D341Med (cell line): Measurements from ENCODE around the gene ZNF784.

Experiments
- DNase-seq: peaks from one replicate; pipeline ENCODE4 v3.0.0; 2012; ENCODE audit warnings: low spot score

Gene ZNF784

GRCh38 chr19:55643003-55643886 lies 18.9 kb upstream of the ZNF784 start, which contains the start of gene ZNF581:
TSS of gene ZNF581 (plus strand) at chr19:55643649. CDS start at chr19:55644572, 923 bp downstream.
- peak; percentile 77 for DNase-seq

GRCh38 chr19:55642153-55643002 lies 18.0 kb upstream of the ZNF784 start:
- peak; percentile 53 for DNase-seq

- DNase-seq: no peak
Measured at GRCh38 chr19:55641426-55642152, 17.2 kb upstream of the ZNF784 start.

GRCh38 chr19:55640577-55641425 lies 16.4 kb upstream of the ZNF784 start, which contains the start of gene ZNF580:
TSS of gene ZNF580 (plus strand) at chr19:55641002. CDS start at chr19:55642509, 1,507 bp downstream.
- peak; percentile 85 for DNase-seq

- no peak for DNase-seq
Measured at GRCh38 chr19:55640043-55640576, 15.7 kb upstream of the ZNF784 start.

GRCh38 chr19:55638864-55639359 lies 14.5 kb upstream of the ZNF784 start:
- DNase-seq: no peak

DNA sequence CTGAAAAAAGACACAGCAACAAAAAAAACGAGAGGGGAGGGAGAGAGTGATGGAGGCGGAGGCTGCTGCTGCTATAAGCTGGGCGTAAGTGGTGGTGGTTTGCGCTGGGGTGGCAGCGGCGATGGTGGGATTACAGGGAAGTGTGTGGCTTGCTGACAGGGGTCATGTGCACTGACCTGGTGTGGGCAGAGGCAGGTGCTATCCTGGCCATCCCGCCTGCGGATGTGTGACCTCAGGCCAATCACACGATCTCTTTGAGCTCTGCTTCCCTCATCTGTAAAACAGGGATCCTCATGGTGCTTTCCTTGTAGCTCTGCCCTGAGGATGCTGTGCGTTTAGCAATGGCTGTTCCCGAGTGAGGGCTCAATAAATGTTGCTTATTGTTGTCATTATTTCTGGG lies 13.2 kb upstream of the ZNF784 start:
- DNase-seq: no peak

- DNase-seq: no peak
Measured at GRCh38 chr19:55636723-55637122, 12.4 kb upstream of the ZNF784 start.

DNA sequence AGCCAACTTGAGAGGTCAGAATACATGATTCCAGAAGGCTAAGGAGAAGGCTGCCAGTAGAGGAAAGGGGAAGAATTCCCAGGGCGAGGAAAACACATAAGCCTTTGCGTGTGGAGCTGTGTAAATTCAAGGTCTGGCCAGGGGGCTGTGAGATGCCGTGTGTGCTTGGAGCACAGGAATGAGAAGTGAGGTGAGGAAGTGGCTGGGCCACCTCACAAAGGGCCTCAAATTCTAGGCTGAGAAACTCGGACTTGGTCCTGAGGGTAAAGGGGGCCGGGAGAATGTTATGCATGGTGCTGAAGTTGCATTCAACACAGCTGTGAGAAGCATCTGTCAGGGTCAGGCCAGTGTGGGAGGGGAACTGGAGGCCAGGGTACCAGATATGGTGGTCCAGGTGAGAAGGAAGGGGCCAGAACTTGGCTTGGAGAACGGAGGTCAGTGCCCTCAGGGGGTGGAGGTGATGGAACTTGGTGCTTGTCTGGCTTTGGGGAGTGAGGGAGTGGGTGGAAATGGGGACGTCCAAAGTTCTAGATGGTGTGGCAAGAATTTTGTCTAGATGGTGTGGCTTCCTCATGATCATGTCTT lies 11.6 kb upstream of the ZNF784 start:
- no peak for DNase-seq

- DNase-seq: no peak
Measured at GRCh38 chr19:55635334-55635717, 11.0 kb upstream of the ZNF784 start.

- no peak for DNase-seq
Measured at GRCh38 chr19:55633861-55634260, 9.5 kb upstream of the ZNF784 start.

GRCh38 chr19:55632463-55632834 lies 8.1 kb upstream of the ZNF784 start:
- peak; percentile 70 for DNase-seq

- DNase-seq: no peak
Measured at GRCh38 chr19:55626350-55626749, 2.0 kb upstream of the ZNF784 start.

DNA sequence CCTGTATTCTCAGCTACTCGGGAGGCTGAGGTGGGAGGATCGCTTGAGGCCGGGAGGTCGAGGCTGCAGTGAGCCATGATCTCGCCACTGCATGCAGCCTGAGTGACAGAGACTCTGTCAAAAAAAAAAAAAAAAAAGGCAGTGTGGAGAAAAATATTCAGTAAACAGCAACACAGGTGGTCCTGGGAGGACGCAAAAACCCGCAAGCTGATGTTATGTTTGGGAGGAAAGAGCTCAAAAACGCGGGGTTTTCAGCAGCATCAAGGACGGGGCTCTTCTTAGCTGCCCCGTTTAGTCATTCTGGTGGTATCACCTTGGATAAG lies 599 bp upstream of the ZNF784 start:
- no peak for DNase-seq

- no peak for DNase-seq
Measured at GRCh38 chr19:55623561-55623960, 805 bp downstream of the ZNF784 start.

- no peak for DNase-seq
Measured at GRCh38 chr19:55623130-55623529, 1.2 kb downstream of the ZNF784 start.

GRCh38 chr19:55622242-55622969 lies 2.0 kb downstream of the ZNF784 start:
- DNase-seq: no peak

DNA sequence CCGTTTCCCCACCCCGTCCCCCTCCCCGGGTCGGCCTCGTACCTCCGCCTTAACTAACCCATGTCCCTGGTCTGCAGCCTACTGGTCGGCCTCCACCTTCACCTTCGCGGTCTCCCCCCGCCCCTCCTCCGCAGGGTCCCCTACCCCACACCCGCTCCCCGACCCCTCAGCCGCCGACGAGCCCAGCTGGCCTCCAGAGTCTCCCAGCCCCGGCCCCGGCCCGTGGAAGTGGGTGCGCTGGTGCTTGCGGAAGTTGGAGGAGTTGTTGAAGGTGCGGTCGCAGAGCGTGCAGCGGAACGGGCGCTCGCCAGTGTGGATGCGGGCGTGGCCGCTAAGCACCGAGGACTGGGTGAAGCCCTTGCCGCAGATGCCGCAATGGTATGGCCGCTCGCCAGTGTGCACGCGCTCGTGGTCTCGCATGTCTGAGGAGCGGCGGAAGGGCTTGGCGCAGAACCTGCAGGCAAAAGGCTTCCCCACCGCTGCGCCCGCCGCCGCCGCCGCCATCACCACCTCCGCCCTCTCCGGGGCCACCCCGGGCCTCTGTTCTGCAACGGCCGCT lies 2.6 kb downstream of the ZNF784 start:
- DNase-seq: no peak

GRCh38 chr19:55621205-55621672 lies 3.1 kb downstream of the ZNF784 start:
- no peak for DNase-seq
